ENCODE measurements around the gene SH3RF3.
"Not testable (repeated sequence)": the region's sequence is repeated elsewhere in the genome, so short reads cannot be mapped to it uniquely, and the experiment has no call there.

Gene SH3RF3

GRCh38 chr2:109532728-109533076 is 403.7 kb downstream of the SH3RF3 start:
- no peak for DNase-seq (ENCODE audit: low read depth in 1 of 2, low spot score in 1 of 2)
- in situ Hi-C loops (cut with HindIII; ENCODE audit: low pct_unique_long_range_greater_than_20kb, low sequenced_read_pairs) = no loop called here
- no peak for TF ChIP-seq JUND (IDR thresholded peaks at IDR 0.05; ENCODE audit: low read depth)

- no peak for DNase-seq (ENCODE audit: low read depth in 1 of 2, low spot score in 1 of 2)
- in situ Hi-C loops (cut with HindIII; ENCODE audit: low pct_unique_long_range_greater_than_20kb, low sequenced_read_pairs) = no loop called here
- no peak for TF ChIP-seq JUND (IDR thresholded peaks at IDR 0.05; ENCODE audit: low read depth)
Measured at GRCh38 chr2:109533823-109534222, 404.8 kb downstream of the SH3RF3 start.

GRCh38 chr2:109535217-109535946 is 406.4 kb downstream of the SH3RF3 start:
- no peak for DNase-seq (ENCODE audit: low read depth in 1 of 2, low spot score in 1 of 2)
- in situ Hi-C loops (cut with HindIII; ENCODE audit: low pct_unique_long_range_greater_than_20kb, low sequenced_read_pairs) = no loop called here
- no peak for TF ChIP-seq JUND (IDR thresholded peaks at IDR 0.05; ENCODE audit: low read depth)

DNA sequence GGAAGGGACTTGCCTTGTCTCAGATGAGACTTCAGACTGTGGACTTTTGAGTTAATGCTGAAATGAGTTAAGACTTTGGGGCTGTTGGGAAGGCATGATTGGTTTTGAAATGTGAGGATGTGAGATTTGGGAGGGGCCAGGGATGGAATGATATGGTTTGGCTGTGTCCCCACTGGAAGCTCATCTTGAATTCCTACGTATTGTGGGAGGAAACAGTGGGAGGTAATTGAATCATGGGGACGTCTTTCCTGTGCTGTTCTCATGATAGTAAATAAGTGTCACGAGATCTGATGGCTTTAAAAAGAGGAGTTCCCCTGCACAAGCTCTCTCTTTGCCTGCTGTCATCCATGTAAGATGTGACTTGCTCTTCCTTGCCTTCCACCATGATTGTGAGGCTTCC is 407.6 kb downstream of the SH3RF3 start:
- DNase-seq (ENCODE audit: low read depth in 1 of 2, low spot score in 1 of 2); in situ Hi-C loops (cut with HindIII; ENCODE audit: low pct_unique_long_range_greater_than_20kb, low sequenced_read_pairs): not testable (repeated sequence)

GRCh38 chr2:109537565-109538222 is 408.7 kb downstream of the SH3RF3 start:
- TF ChIP-seq JUND (IDR thresholded peaks at IDR 0.05; ENCODE audit: low read depth) = no peak
- in situ Hi-C loops (cut with HindIII; ENCODE audit: low pct_unique_long_range_greater_than_20kb, low sequenced_read_pairs) = no loop called here
- DNase-seq (ENCODE audit: low read depth in 1 of 2, low spot score in 1 of 2) = no peak

GRCh38 chr2:109538546-109538945 is 409.5 kb downstream of the SH3RF3 start:
- no peak for TF ChIP-seq JUND (IDR thresholded peaks at IDR 0.05; ENCODE audit: low read depth)
- in situ Hi-C loops (cut with HindIII; ENCODE audit: low pct_unique_long_range_greater_than_20kb, low sequenced_read_pairs) = no loop called here
- no peak for DNase-seq (ENCODE audit: low read depth in 1 of 2, low spot score in 1 of 2)

DNA sequence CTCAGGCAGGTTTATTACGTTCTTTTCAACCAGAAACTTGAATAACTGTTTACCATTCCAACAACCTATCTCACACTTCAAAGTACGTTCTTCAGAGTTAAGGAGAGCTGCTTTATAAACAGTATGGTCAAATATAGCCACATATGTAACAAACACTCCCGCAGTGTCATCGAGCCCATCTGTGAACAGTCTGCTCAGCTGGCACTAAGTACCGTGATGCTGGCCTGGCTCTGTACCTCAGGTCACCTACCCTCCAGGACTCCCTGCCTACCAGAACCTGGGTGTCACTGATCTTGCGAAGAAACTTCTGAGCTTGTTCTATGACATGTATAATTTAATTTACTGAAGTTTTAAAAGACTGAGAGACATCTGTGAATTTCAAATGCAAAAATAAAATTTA is 413.4 kb downstream of the SH3RF3 start:
- no peak for DNase-seq (ENCODE audit: low read depth in 1 of 2, low spot score in 1 of 2)
- TF ChIP-seq JUND (IDR thresholded peaks at IDR 0.05; ENCODE audit: low read depth) = no peak
- in situ Hi-C loops (cut with HindIII; ENCODE audit: low pct_unique_long_range_greater_than_20kb, low sequenced_read_pairs) = no loop called here

DNA sequence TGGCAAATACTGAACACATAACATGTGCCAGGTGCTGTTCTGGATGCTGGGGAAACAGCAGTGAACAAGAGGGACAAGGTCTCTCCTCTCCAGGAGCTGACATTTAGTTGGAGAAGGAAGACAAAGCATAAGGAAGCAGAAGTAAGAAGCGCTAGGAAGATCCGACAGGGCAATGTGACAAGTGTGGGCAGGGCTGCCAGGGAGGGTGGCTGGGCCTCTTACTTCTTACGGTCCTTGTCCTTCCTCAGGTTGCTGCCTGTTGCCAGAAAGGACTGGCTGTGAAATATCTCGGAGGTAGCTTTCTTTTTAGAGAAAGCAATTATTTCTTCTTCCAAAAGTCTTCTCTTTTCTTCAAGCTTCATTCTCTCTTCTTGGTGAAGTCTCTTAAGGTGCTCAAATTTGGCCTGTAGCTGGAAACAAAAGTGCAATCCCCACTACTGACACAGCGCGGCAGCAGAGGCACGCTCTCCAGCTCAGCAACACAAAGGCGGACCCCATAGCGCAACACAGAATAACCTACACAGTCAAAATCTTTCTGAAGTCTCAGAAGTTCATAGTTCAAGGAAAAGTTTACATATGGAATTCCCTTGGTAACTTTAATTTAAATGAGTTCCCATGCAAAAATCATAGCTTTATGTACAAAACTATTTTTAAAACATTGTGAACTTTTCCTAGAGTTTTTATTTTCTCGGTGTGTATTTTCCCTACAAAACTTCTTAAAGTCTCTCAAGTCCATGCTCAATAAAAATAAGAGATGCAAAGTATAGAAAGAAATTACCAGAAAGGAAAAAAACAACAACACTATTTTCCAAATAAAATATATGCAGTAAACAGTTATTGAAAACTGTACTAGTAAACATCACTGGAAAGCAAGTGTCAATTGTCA is 417.1 kb downstream of the SH3RF3 start:
- TF ChIP-seq JUND (IDR thresholded peaks at IDR 0.05; ENCODE audit: low read depth) = no peak
- in situ Hi-C loops (cut with HindIII; ENCODE audit: low pct_unique_long_range_greater_than_20kb, low sequenced_read_pairs) = no loop called here
- DNase-seq (ENCODE audit: low read depth in 1 of 2, low spot score in 1 of 2) = peak; percentile 11 to 62

GRCh38 chr2:109547280-109547679 is 418.3 kb downstream of the SH3RF3 start:
- no peak for DNase-seq (ENCODE audit: low read depth in 1 of 2, low spot score in 1 of 2)
- no peak for TF ChIP-seq JUND (IDR thresholded peaks at IDR 0.05; ENCODE audit: low read depth)
- in situ Hi-C loops (cut with HindIII; ENCODE audit: low pct_unique_long_range_greater_than_20kb, low sequenced_read_pairs) = no loop called here

GRCh38 chr2:109549016-109549590 is 420.1 kb downstream of the SH3RF3 start:
- no peak for TF ChIP-seq JUND (IDR thresholded peaks at IDR 0.05; ENCODE audit: low read depth)
- DNase-seq (ENCODE audit: low read depth in 1 of 2, low spot score in 1 of 2) = no peak
- in situ Hi-C loops (cut with HindIII; ENCODE audit: low pct_unique_long_range_greater_than_20kb, low sequenced_read_pairs) = no loop called here
